Activated T-cell treated with anti-CD3 and anti-CD28 coated beads for 24 hours (primary cell): ENCODE results near the gene TP53I11.

Source experiments
- DNase-seq: peaks from one replicate; pipeline ENCODE4 v3.0.0-alpha.2; 2020; ENCODE audit warnings: low read depth

Gene TP53I11

DNA sequence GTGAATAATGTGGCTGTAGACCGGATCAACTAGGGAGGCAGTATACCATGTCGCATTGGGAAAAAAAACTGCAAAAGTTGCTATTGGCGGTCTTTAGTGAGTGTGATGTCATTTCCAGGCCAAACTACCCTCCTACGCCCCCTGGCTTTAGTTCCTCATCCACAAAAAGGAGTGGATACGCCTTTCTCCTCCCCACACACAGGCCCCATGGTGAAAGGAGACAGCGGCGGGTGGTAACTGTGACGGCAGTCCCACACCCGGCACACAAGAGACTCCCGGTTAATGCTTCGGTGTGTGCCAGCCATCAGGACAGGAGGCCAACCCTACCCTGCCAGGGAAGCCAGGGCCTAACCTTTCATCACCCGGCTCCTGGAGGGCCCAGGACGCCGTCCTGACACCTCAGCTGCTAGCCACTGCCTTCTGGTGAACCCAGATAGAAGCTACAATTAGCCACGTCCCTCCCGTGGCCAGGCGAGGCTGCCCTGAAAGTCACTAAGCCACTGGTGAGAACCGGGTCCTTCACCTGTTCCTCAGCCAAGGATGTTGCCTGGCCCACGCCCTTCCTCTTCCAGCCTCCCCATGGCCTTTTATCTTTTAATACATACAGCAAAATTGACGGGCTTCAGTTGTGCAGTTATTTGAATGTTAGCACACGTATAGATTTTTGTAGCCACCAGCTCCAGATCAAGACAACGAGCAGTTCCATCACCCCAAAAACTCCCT, 10.8 kb downstream of the TP53I11 start:
- DNase-seq, result no peak

- no peak for DNase-seq
Measured at GRCh38 chr11:44938066-44938691, 12.5 kb downstream of the TP53I11 start.

- no peak for DNase-seq
Measured at GRCh38 chr11:44936951-44937543, 13.6 kb downstream of the TP53I11 start.

- peak; percentile 78 for DNase-seq
Measured at GRCh38 chr11:44936525-44936924, 14.2 kb downstream of the TP53I11 start.

DNA sequence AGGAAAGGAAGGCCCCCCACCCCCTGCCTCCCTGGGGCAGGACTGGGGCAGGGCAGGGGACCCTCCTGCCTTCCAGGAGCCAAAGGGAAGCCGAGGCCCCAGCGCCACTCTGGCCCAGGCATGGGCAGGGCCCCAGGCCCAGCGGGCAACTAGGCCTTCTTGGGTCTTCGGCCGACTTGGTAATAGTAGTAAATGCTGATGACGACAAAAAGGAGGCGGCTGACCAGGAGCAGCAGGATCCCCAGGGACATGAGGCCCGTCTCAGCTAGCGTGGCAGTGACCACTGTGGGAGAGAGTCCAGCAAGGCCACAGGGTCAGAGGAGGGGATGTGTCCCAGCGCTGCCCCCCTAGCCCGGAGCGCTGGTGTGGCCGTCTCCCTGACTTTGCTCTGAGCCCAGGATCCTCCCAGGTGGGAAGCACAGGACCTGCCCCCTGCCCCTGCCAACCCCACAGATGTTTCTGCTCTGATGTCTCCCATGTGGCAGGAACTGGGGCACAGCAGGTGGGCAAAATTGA, 15.9 kb downstream of the TP53I11 start:
- DNase-seq, result no peak

DNA sequence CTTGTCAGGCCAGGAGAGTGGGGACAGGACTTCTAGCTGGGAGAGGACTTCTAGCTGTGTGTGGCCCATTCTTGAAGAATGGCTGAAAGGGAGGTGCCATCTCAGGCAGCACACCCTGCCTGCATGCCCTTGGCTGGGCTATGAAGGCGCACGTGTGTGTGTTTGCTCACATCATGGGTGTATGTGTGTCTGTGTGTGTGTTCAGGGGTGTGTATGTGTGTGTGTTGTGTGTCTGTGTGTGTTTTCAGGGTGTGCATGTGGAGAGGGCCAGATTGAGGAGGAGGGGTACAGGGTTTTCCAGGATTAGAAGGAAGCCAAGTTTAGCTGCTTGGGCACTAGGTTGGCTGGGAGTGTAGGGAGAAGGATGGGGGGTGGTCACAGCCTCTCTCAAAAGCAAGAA, 16.6 kb downstream of the TP53I11 start:
- no peak for DNase-seq

GRCh38 chr11:44931466-44931865, 19.2 kb downstream of the TP53I11 start:
- DNase-seq, result no peak

DNA sequence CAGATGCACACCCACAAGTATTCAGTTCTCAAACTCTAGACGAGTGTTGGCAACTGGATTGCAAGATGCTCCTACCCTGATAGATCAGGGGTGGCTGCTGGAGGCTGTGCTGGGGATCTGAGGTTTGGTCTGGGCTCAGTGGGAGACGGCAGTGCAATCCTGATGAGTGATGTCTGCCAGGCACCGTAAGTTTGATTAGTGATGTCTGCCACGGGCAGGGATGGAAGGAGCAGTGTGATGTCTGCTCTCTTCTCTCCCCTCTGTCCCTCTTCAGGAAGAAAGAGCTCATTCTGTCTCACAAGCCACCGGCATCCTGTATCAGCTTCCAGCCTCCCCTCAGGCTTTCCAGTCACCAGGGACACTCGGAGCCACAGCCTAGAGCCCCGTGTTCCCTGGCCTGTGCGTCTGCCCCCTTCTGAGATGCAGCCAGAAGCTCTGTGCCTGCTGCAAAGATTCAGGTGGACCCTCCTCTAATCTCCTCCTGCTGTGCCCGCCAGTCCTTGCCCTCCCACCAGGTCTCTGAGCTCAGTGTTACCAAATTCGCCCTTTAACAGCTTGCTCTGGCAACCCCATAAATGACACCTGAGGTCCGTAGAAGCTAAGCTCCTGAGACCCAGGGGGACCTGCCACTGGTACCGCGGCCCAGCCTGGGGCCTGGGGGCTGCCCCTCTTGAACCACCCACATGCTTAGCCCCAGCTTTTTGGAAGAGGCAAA, 19.9 kb downstream of the TP53I11 start:
- no peak for DNase-seq

- no peak for DNase-seq
Measured at GRCh38 chr11:44928816-44929215, 21.9 kb downstream of the TP53I11 start.

DNA sequence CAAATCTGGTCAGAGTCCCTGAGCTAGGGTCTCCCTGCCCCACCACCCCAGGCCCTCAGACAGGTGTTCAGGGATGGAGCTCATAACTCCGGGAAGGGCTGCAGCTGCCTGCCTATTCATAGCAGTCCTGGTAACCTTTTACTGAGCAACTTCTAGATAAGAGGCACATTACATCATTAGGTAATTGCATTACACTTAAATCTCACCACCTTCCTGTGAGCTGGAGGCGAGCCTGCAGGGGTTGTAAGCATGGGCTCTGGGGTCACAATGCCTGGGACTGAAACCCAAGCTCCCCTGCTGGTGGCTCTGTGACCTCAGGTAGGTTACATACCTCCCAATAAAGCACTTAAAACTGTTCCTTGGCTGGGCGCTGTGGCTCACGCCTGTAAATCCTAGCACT, 22.5 kb downstream of the TP53I11 start:
- no peak for DNase-seq

- peak; percentile 48 for DNase-seq
Measured at GRCh38 chr11:44927174-44927661, 23.5 kb downstream of the TP53I11 start.

DNA sequence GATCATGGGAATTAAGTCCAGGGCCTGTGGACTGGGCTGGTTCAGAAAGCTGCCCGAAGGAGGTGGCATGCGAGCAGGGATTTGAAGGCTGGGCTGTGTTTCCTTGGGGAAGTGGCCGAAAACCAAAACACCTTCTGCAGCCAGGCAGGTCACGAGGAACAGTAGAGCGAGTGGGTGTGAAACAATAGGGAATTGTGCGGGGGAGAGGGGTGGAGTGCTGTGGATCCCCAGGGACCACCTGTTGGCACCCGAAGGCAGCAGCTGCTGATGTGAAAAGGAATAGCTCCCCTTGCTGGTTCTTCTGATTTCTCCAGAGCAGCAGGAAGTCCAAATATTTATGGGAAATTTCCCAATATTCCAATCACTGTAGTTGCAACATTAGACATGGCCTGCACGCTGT, 24.6 kb downstream of the TP53I11 start:
- DNase-seq, result no peak

- DNase-seq, result no peak
Measured at GRCh38 chr11:44923806-44924205, 26.9 kb downstream of the TP53I11 start.

GRCh38 chr11:44923115-44923514, 27.6 kb downstream of the TP53I11 start:
- DNase-seq, result no peak

- no peak for DNase-seq
Measured at GRCh38 chr11:44920451-44920850, 30.2 kb downstream of the TP53I11 start.

- no peak for DNase-seq
Measured at GRCh38 chr11:44917741-44918140, 32.9 kb downstream of the TP53I11 start.

GRCh38 chr11:44916801-44917385, 33.8 kb downstream of the TP53I11 start:
- no peak for DNase-seq

- DNase-seq, result no peak
Measured at GRCh38 chr11:44916331-44916730, 34.4 kb downstream of the TP53I11 start.

- no peak for DNase-seq
Measured at GRCh38 chr11:44915621-44916020, 35.1 kb downstream of the TP53I11 start.

DNA sequence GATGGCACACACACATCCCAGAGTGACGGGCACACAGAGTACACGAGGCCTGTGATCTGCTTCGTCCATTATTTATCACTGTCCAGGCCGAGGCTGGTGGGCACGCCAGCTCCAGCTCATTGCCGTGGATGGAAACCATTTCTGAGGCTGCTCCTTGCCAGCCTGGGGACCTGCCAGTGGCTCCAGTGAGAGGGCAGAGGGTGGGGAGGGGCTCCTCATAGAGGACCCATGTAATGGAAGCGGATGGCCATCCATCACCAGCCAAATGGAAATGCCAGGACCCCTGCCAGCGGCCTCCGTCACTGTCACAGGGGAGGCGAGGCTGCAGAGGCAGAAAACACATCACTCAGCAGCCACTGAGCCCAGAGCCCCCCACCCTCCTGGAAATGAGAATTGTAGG, 35.7 kb downstream of the TP53I11 start:
- DNase-seq, result no peak

DNA sequence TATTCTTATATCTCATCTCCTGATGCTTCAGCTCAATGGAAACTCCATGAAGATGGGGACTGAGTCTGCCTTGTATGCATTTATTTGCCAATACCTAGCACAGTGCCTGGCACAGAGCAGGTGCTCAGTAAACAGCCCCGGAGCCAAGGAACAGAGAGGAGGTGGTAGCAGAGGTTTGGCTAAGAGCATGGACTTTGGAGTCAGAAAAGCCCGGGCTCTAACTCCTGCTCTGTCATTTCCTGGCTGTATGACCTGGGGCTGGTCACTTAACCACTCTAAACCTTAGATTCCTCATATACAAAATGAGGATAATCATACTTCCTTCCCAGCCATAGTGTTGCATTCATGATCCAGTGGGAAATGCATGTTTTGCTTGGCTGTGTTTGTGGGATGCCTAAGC, 36.6 kb downstream of the TP53I11 start:
- no peak for DNase-seq

DNA sequence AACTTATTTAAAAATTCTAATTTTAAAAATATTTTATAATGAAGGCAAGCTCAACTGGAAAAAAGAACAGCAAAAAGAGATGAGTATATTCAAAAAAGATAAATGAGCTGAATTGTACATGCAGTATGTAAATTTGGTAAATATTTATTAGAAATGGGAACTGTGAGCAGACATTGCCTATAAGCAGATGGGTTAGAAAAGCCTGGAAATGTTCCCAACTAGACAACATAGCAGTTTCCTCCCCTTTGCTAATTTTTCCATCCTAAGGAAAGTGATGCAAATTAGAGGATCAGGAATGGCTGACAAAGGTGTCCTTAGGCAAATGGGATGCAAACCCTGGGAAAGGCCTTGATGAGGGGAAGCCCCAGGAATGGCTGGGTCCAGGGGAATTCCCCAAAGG, 37.2 kb downstream of the TP53I11 start:
- DNase-seq, result no peak
